ENCODE measurements around the gene MICAL2. TPM values are rescaled to one million over a fixed set of nuclear protein-coding genes. Genes with fewer than 3 reads are reported as not detected.
A peak's percentile ranks its signal among the peaks of the same experiment; 100 is the strongest.

MICAL2 gene
- total RNA-seq, 1 experiment from 2014 or later = 314 TPM

DNA sequence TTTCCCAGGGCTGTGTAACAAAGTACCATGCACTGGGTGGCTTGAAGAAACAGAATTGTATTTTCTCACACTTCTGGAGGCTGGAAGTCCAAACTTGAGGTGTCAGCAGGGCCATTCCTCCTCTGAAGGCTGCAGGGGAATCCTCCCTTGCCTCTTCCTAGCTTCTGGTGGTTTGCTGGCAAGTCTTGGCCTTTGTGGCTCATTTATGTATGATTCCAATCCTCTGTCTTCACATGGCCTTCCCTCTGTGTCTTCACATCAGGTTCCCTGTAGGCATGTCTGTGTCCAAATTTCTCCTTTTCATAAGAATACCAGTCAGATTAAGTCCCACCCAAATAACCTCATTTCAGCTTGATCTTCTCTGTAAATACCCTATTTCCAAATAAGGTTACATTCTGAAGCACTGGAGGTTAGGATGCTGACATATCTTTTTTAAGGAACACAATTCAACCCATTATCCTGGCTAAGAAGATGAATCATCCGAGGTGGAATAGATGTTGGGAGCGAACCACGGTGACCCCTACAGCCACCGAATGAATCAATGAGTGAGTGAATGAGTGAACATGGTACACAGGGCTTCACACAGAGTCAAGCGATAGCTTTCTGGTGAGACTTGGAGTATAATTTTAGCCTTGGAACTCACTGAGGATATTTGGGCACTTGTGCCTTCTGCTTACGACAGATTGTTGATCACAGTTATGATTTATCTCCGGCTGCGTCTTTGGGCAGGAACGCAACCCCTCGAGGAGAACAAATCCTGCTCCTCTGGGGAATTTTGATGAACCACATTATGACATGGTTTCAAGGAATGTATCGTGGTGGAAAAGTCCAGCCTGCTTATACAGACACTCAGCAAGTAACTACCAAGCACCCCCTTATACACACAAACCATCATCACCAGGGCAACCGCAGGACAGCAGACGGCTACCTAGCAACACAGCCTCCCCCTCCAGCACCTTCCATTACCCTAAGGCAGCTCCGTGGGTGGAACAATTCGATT lies 34.3 kb upstream of the MICAL2 start:
- DNase-seq (ENCODE audit: low read depth) = peak; percentile 99

DNA sequence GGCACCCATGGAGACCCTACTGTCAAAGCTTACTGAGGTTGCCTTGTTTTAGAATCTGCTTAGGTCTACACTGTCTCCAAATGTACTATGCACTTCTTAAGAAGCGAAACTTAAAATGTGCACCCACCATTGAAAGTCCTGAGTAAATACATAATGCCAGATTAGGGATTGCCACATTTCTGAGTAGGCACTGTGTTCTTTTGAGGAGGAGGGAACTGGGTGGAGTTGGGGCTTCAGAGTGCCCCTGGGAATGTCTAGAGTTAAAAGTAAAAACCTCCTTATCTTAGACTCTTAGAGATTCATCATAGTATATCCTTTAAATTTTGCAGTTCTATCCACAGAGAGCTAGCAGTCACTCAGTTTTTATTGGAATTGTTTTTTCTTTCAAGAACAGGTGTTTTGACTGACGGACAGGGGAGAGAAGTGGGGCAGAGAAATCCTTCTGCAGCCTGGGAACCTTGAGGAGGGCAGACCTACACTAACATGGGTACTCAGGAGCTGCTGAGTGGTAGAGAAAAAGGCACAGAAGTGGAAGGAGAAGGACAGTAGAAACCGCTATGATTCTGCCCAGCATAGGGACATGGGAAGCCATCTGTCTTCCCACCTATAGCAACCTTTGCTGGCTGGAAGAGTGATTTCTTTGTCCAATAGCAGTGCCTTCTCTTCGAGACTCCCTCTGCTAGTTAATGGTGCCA lies 33.4 kb upstream of the MICAL2 start:
- DNase-seq (ENCODE audit: low read depth) = no peak

GRCh38 chr11:12077535-12078280 lies 32.7 kb upstream of the MICAL2 start:
- peak; percentile 88 for DNase-seq (ENCODE audit: low read depth)

- peak; percentile 99 for DNase-seq (ENCODE audit: low read depth)
These were observed 30.4 kb upstream of the MICAL2 start for GRCh38 chr11:12079726-12080556.

DNA sequence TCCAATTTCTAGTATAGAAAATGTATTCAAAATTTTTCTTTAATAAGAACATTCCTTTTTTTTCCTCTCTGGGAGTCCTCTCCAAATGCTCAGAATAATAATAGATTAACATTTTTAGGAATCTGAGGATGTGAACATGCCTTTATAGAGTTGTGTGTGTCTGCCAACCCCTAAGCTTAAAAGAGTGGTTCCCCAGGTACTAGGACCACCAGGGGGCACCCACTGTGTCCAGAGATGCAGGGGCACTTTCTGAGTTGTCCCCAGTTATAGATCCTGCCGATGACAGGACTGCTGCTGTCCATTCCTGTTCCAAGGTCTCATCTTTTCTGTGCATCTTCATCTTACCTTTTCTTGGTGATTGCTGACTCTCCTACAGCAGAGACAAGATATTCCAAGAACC lies 27.0 kb upstream of the MICAL2 start:
- DNase-seq (ENCODE audit: low read depth) = no peak

GRCh38 chr11:12084256-12084655 lies 26.1 kb upstream of the MICAL2 start:
- DNase-seq (ENCODE audit: low read depth) = no peak

GRCh38 chr11:12085371-12086251 lies 24.8 kb upstream of the MICAL2 start:
- peak; percentile 50 for DNase-seq (ENCODE audit: low read depth)

DNA sequence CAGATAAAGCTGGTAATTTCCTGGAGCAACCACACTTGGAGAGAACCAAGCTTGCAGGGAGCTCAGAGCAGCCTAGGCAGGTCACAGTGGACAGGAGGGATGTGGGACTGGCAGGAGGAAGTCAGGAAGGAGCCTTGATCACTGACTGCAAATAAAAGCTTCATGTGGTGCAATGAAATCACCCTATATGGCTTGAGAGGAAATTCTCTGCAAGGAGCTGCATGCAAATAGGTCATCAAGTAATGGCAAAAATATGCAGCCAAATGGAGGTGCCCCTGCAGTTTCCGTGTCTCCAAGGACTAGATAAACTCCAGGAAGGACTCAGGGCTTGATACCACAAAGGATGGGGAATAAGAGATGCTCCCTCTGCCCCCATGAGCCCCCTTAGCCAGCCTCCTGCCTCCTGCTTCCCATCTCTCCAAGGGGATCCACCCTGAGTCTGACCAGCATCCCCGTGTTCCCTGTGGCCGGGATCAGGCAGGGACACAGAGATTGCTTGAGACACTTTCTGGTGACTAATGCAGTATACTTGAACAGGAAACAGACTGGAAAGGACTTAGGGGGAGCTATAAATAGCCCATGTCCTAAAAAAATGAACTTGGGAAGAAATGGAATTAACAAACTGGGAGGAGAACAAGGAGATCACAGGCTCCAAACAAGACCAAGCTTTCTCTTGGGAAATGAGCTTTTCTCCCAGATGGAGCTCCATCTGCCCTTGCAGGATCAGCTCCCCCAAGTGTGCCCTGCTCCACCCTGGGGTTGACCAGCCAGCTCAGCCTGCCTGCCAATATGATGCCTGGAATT lies 23.9 kb upstream of the MICAL2 start:
- peak; percentile 97 for DNase-seq (ENCODE audit: low read depth)

GRCh38 chr11:12087075-12088004 lies 23.1 kb upstream of the MICAL2 start:
- DNase-seq (ENCODE audit: low read depth) = peak; percentile 81

- peak; percentile 85 for DNase-seq (ENCODE audit: low read depth)
These were observed 22.3 kb upstream of the MICAL2 start for GRCh38 chr11:12088047-12088481.

GRCh38 chr11:12088531-12088930 lies 21.9 kb upstream of the MICAL2 start:
- no peak for DNase-seq (ENCODE audit: low read depth)

DNA sequence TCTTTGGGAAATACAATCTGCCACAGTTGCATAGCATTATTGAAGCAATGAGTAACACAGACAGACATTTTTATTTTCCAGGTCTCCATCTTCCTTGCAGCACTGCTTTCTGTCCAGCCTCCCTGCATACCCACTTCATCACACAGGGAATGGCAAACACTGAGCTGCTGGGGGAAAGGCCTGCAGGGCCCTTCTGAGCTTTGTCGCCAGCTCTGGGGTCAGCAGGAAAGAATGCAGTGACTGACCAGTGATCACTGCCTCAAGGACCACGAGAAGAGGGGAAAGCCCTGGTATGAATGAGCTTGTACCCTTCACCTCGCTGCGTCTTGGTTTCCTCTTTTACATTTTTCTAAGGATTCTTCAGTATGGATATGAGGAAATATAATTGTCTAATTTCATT lies 21.3 kb upstream of the MICAL2 start:
- no peak for DNase-seq (ENCODE audit: low read depth)

- DNase-seq (ENCODE audit: low read depth) = peak; percentile 75
These were observed 20.9 kb upstream of the MICAL2 start for GRCh38 chr11:12089473-12089872.

- peak; percentile 98 for DNase-seq (ENCODE audit: low read depth)
These were observed 20.3 kb upstream of the MICAL2 start for GRCh38 chr11:12090061-12090591.

DNA sequence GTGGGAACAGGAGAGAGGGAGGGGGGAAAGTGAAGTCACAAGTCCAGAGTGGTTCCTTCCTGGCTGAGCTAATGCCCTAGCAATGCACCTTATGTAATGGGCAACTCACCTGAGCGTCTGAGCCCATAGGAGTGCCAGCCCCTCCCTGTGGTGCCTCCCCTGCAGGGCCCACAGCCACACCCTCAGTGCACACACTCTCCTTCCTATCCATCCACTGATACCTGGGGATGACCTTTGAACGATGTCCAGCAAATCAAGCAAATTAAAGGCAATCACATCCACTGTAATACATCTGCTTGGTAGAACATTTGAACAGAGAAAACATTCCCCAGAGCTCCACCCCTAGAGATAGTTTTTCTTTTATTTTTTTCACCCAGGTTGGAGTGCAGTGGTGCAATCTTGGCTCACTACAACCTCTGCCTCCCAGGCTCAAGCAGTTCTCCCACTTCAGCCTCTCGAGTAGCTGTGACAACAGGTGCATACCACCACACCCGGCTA lies 19.6 kb upstream of the MICAL2 start:
- no peak for DNase-seq (ENCODE audit: low read depth)

DNA sequence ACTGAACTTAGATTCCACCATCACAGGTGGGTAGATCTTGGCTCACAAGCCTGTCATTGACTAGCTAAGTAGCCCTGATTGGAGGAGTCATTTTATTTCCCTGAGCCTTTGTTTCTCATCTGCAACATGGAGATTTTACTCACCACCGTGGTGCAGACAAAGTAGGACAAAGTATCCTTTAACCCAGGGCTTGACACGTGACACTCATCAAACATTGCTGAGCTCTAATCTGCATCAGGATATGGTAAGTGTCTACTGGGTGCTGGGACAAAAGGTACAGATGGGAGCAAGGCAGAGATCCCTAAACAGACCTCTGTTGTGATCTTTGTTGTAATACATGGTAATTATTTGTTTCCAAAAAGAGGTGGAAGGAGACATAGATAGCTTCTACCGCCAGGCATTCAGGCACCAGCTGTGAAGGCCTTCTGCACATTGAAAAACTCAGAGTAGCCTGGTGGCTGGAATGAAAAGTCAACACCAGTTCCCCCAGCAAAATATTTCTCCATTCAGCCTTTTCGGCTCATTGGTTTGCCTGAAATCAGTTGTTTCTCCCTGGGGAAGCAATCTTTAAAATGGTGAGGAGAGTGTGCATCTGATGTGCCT lies 18.3 kb upstream of the MICAL2 start:
- DNase-seq (ENCODE audit: low read depth) = no peak

GRCh38 chr11:12092714-12093113 lies 17.7 kb upstream of the MICAL2 start:
- DNase-seq (ENCODE audit: low read depth) = no peak

All from HT1080 (cell line).